CD4-positive, alpha-beta T cell treated with Interleukin-21 for 1 hour (primary cell): Measurements from ENCODE around the gene KLF5.

Experiments used
- DNase-seq: peaks from one replicate; pipeline ENCODE4 v3.0.0-alpha.2; 2020

Gene KLF5

GRCh38 chr13:73060251-73061160, 1.7 kb downstream of the KLF5 start:
- DNase-seq: no peak

- DNase-seq: no peak
Observed at GRCh38 chr13:73061473-73061872, 2.7 kb downstream of the KLF5 start.

GRCh38 chr13:73061876-73062275, 3.1 kb downstream of the KLF5 start:
- no peak for DNase-seq

DNA sequence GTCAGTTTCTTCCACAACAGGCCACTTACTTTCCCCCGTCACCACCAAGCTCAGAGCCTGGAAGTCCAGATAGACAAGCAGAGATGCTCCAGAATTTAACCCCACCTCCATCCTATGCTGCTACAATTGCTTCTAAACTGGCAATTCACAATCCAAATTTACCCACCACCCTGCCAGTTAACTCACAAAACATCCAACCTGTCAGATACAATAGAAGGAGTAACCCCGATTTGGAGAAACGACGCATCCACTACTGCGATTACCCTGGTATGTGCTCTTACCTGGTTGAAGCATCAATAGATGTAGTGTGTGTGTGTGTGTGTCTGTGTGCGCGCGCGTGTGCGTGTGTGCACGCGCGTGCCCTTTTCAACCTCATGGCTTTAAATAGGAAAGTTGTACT, 3.7 kb downstream of the KLF5 start:
- DNase-seq: no peak

GRCh38 chr13:73063166-73063565, 4.4 kb downstream of the KLF5 start:
- no peak for DNase-seq

DNA sequence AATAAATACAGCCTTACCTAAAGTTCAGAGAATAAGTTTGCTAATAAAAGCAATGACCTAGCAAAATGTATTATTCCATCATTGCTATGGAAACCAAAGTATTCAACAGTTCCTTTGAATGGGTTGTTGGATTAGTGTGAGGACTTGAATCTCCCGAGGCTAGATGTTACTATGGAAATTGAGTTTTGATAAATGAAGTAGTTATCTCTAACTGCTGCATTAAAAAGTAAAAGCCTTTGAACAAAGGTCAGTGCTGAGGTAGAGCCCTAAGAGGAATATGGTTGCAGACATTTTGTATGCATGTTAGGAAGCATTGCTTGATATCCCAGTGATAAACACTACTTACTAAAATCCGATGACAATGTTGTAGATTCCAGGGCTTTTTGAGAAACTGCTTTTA, 6.2 kb downstream of the KLF5 start:
- DNase-seq: no peak

- no peak for DNase-seq
Observed at GRCh38 chr13:73065665-73066340, 7.0 kb downstream of the KLF5 start.

GRCh38 chr13:73069206-73069805, 10.5 kb downstream of the KLF5 start:
- no peak for DNase-seq

DNA sequence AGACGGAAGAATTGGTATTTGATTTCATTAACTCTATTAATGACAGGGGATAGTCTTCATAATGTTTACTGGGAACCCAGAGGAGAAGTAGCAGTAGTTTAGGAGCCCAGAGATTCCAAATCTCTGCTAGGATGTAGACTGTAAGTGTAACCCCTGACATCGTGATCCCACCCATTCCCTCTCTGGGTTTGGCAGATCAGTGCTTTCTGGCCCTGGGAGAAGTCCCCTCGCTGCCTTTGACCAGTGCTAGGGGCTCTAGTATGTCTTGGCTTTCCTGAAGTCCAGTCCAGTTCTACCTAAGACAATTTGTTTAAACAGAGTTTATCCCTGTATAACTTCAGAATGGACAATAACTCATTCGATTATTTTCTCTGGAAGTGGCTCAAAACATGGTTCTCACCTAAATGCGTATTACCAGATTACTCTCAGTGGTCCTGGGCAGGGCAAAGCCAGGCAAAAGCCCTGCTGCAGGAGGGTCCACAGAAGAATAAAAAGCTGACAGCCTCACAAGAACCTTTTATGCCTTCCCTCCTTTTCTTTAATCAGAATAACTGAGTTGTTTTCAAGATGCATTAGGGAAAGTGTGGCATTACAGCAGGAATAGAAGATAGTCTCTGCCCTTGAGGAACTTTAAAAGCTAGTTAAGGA, 11.8 kb downstream of the KLF5 start:
- no peak for DNase-seq

DNA sequence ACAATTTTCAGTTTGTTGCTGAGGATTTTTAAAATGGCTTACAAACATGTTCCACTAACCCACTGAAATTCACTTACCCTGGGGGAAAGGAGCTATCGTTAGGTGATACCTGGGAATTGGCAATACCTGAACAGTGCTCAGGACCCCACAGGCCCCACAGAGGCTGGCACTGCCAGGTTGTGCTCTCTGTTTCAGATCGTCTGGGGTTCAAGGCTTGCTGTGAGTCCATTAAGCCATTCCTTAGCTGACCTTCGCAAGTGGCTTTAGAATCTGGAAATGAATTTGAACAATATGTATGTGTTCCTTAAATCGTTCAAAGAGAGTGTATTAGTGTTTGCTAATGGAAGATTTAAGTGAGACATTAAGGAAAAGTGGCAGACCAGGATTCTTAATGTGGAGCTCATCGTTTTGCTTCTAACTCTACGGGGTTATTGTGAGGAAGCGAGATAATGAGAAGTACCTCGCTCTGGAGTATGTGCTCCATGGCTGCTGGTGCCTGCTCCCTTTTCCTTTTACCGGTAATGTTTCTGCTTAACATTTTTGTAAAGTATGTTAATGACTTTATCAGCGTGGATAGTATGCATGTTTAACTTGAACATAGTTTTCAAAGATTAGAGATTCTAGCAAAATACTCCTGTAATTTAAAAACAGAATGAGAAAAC, 13.6 kb downstream of the KLF5 start:
- DNase-seq: no peak

GRCh38 chr13:73073050-73073449, 14.2 kb downstream of the KLF5 start:
- DNase-seq: no peak

DNA sequence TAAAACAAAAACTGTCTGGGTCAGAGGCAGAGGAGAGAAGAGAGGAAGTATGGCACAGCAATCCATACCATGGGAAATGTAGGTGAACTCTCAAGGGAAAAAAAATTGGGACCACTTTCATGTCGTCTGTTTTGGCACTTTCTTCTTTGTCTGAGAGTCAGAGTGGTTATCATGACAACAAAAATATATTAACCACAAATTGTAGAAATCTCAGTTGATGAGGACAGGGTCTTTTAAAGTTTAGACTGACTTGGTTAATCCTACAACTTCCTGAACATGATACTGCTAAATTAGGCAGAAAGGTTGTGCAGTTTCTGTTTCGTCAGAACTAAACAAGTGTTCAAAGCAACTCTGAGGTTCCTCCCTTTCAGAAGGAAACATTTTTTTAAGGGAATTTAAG, 15.2 kb downstream of the KLF5 start:
- DNase-seq: no peak

DNA sequence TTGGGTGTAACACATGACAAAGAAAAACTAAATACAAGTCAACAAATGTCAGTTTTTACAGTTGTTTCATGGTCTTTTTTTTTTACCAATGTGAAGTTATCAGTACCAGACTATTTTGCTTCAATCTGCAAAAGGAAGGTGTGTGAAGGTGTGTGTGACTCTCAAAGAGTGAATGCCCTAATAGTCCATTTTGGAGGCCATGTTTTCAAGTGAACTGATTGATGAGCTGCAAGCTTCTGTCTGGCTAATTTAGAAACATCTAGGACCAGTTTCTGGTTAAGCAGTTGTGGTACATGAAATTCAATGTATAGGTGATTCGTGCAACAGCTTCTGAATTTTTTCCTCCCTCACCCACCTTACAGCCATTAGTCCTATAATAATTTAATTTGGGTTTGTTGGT, 16.1 kb downstream of the KLF5 start:
- no peak for DNase-seq

- DNase-seq: no peak
Observed at GRCh38 chr13:73075546-73075945, 16.7 kb downstream of the KLF5 start.

DNA sequence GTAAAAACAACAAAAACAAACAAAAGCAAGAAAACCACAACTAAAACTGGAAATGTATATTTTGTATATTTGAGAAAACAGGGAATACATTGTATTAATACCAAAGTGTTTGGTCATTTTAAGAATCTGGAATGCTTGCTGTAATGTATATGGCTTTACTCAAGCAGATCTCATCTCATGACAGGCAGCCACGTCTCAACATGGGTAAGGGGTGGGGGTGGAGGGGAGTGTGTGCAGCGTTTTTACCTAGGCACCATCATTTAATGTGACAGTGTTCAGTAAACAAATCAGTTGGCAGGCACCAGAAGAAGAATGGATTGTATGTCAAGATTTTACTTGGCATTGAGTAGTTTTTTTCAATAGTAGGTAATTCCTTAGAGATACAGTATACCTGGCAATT, 17.1 kb downstream of the KLF5 start:
- DNase-seq: no peak

- no peak for DNase-seq
Observed at GRCh38 chr13:73077865-73078264, 19.1 kb downstream of the KLF5 start.

- DNase-seq: no peak
Observed at GRCh38 chr13:73079359-73079758, 20.6 kb downstream of the KLF5 start.

DNA sequence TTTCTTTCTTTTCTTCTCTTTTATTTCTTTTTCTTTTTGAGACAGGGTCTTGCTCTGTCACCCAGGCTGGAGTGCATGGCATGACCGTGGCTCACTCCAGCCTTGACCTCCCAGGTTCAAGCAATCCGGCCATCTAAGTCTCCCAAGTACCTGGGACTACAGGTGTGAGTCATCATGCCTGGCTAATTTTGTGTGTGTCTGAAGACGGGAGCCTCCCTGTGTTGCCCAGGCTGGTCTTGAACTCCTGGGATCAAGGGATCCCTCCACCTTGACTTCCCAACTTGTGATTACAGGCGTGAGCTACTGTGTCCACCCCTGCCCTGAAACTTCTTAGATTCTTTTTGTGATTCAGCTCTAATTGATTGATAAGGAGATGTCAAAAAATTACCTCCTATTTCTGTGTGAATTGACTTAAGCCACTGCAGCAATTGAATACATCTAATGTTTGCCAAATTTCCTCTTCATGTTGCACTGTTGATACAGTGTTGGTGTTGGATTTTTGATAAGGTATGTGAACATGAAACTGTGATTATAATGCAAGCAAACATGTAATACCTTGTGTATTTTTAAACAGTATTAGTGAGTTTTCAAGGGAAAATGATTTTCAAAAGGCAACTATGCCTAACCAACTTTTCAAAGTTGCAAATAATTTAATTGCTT, 22.6 kb downstream of the KLF5 start:
- no peak for DNase-seq

DNA sequence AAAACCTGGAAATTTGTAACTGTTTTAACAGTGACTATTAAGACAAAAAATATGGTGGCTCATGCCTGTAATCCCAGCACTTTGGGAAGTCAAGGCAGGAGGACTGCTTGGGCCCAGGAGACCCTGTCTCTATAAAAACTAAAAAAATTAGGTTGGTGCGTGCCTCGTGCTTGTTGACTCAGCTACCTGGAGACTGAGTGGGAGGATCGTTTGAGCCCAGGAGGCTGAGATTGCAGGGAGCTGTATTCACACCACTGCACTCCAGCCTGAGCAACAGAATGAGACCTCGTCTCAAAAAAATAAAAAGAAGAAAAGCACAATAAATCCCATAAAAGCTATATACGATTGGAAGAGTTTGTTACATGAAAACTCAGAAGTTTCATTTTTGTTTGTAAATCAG, 23.7 kb downstream of the KLF5 start:
- no peak for DNase-seq

GRCh38 chr13:73082895-73083294, 24.1 kb downstream of the KLF5 start:
- DNase-seq: no peak

GRCh38 chr13:73088332-73088935, 29.6 kb downstream of the KLF5 start:
- no peak for DNase-seq

DNA sequence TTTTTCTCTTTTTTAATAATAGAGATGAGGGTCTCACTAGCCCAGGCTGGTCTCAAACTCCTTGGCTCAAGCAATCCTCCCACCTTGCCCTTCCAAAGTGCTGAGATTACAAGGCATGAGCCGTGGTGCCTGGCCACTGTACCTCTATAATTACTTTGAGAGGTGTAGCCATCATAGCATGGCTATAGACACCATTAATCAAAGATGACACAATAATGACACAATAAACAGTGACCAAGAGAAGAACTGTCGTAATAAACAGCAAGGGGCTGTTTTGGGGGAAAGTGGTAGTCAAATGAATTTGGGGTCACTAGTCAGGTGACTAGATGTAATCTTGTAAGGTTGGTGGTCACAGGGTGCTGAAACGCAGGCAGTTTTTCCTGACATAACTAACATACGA, 30.4 kb downstream of the KLF5 start:
- no peak for DNase-seq
